ENCODE measurements around the gene TNRC18. TPM values are rescaled to one million over a fixed set of nuclear protein-coding genes. Genes with fewer than 3 reads are reported as not detected.
"Not testable (repeated sequence)": the region's sequence is repeated elsewhere in the genome, so short reads cannot be mapped to it uniquely, and the experiment has no call there.

The TNRC18 gene
- polyA plus RNA-seq, 4 donors = 5.4 to 89.8 (median 29.2) TPM

DNA sequence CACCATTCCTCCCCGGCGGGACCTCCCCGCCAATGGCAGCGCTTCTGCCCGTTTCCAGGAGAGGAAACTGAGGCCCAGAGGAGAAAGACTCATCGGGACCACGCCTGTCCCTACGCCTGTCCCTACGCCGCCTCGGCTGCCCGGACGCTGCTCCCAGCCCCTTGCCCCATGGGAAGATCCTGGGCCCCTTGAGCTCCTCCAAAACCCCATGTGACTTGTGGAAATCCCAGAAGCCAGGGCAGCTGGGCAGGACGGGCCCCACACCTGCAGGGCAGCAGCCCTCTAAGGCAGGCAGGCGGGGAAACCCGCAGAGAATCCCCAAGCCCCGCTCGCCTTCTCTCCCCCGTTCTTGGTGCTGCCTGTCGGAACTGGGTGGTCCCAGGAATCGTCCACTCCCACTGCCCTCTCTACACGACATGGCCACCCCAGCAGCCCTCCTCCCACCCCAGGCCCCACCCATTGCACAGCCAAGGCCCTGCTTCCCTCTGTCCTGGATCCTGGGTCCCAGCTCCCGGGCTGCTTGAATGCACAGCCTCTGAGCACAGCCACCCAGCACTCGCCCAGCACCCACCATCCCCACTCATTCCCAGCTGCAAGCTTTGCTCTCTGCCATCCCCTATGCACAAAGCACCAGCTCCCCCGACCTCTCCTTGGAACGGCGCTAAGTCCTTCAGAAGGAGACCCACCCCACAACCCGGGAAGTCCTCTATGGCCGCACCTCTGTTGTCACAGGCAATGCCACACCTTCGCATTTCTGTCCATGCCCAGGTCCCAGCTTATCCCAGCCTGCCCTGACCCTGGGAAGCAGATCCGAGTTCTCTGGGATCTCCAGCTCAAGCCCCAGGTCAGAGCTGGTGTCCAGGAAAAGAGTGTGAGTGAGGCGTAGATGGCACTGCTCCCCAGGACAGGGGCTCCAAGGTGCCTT is 90.3 kb downstream of the TNRC18 start:
- Histone ChIP-seq H3K27ac (ENCODE audit: low read depth in 1 of 3, low read length in 2 of 3) (no peak overlapping the region), H3K4me1 (ENCODE audit: control insufficient read depth in 3 of 3, insufficient read depth in 2 of 3, low read depth in 1 of 3, low read length in 2 of 3) (no peaks in the 10 kb centered on the region), H3K36me3 (ENCODE audit: control insufficient read depth in 3 of 3, insufficient read depth in 2 of 3, low read depth in 1 of 3, low read length in 3 of 3) (peaks cover 6 to 84% (median 28%) of the 10 kb centered on the region in 3 donors), H3K27me3 (ENCODE audit: control insufficient read depth in 3 of 3, insufficient read depth in 3 of 3, low read length in 3 of 3) (no peaks in the 10 kb centered on the region), H3K9me3 (ENCODE audit: control insufficient read depth in 2 of 2, insufficient read depth in 1 of 2, low read depth in 1 of 2, low read length in 1 of 2) (peaks cover 0 to 19% of the 10 kb centered on the region in 2 donors), H3K4me3 (ENCODE audit: low read depth in 1 of 3, low read length in 3 of 3) (no peak overlapping the region)
- 88 to 90% (median 88%) methylated on average over 18 to 32 of the region's 32 CpGs for WGBS, 3 donors
- DNase-seq = no peak
- FAIRE-seq = no peak

DNA sequence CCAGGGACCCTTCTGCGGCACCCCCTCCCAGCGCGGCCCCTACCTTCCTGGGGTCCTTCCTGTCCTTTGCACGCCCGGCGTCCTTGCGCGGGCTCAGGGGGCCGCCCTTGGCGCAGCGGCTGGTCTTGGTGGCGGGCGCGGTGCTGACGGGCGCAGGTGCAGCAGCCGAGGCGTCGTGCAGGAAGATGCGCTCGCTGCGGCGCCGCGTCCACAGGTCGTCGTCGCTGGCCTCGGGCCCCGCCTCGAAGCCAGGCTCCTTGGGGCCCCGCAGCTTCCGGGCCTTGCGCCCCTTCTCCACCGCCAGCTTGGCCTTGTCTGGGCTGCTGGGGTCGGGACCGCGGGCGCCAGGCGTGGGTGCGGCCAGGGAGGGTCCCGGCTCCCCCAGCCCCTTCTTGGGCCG is 91.1 kb downstream of the TNRC18 start:
- Histone ChIP-seq H3K27me3 (ENCODE audit: control insufficient read depth in 3 of 3, insufficient read depth in 3 of 3, low read length in 3 of 3) (no peaks in the 10 kb centered on the region), H3K9me3 (ENCODE audit: control insufficient read depth in 2 of 2, insufficient read depth in 1 of 2, low read depth in 1 of 2, low read length in 1 of 2) (peaks cover 0 to 14% of the 10 kb centered on the region in 2 donors), H3K27ac (ENCODE audit: low read depth in 1 of 3, low read length in 2 of 3) (no peak overlapping the region), H3K4me3 (ENCODE audit: low read depth in 1 of 3, low read length in 3 of 3) (no peak overlapping the region), H3K4me1 (ENCODE audit: control insufficient read depth in 3 of 3, insufficient read depth in 2 of 3, low read depth in 1 of 3, low read length in 2 of 3) (no peaks in the 10 kb centered on the region), H3K36me3 (ENCODE audit: control insufficient read depth in 3 of 3, insufficient read depth in 2 of 3, low read depth in 1 of 3, low read length in 3 of 3) (peaks cover 6 to 88% (median 28%) of the 10 kb centered on the region in 3 donors)
- FAIRE-seq (no peak), DNase-seq (no peak)
- WGBS, 3 donors = 90 to 96% (median 95%) methylated on average over 35 to 43 of the region's 43 CpGs

DNA sequence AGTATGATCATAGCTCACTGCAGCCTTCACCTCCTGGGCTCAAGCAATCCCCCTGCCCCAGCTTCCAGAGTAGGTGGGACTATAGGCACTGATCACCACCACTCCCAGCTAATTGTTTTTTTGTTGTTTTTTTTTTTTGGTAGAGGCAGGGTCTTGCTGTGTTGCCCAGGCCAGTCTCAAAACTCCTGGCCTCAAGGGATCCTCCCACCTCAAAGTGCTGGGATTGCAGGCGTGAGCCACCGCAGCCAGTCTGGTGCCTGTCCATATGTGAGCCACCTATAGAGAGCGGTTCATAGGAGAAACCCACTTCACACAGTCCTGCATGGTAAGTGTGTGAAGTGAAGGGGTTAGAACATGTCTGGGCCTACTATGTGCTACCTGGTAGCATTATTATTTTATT is 93.3 kb downstream of the TNRC18 start:
- no peak for DNase-seq
- H3K36me3 ChIP-seq (ENCODE audit: control insufficient read depth in 3 of 3, insufficient read depth in 2 of 3, low read depth in 1 of 3, low read length in 3 of 3) = peaks cover 5 to 80% (median 16%) of the 10 kb centered on the region in 3 donors

DNA sequence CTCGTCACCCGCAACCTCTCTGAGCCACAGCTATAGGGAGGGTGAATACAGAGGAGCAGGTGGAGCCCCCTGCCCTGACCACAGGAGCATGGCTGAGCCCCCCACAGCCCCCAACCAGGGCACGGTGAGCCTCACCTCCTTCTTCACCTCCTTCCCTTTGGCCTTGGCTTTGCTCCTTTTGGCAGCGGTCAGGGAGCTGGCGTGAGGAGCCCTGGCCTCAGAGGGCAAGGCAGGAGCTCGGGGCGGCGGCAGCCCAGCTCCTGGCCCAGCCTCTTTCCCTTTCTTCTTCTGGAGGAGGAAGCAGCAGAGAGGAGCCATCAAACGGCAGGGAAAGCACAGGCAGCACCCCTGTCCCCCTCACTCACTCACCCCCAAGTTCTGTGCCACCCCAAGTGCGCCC is 98.7 kb downstream of the TNRC18 start:
- Histone ChIP-seq H3K9me3 (ENCODE audit: control insufficient read depth in 2 of 2, insufficient read depth in 1 of 2, low read depth in 1 of 2, low read length in 1 of 2) (peaks cover 0 to 2% of the 10 kb centered on the region in 2 donors), H3K27ac (ENCODE audit: low read depth in 1 of 3, low read length in 2 of 3) (no peak overlapping the region), H3K27me3 (ENCODE audit: control insufficient read depth in 3 of 3, insufficient read depth in 3 of 3, low read length in 3 of 3) (no peaks in the 10 kb centered on the region), H3K4me1 (ENCODE audit: control insufficient read depth in 3 of 3, insufficient read depth in 2 of 3, low read depth in 1 of 3, low read length in 2 of 3) (no peaks in the 10 kb centered on the region), H3K4me3 (ENCODE audit: low read depth in 1 of 3, low read length in 3 of 3) (no peak overlapping the region), H3K36me3 (ENCODE audit: control insufficient read depth in 3 of 3, insufficient read depth in 2 of 3, low read depth in 1 of 3, low read length in 3 of 3) (peaks cover 2 to 84% (median 8%) of the 10 kb centered on the region in 3 donors)
- WGBS, 3 donors = 95 to 99% (median 95%) methylated on average over 9 to 10 of the region's 10 CpGs
- DNase-seq = no peak
- no peak for FAIRE-seq

More for the DNA sequence above, 93.3 kb downstream of the TNRC18 start:
- no peak overlapping the region for H3K4me3 ChIP-seq (ENCODE audit: low read depth in 1 of 3, low read length in 3 of 3)
- H3K27ac ChIP-seq (ENCODE audit: low read depth in 1 of 3, low read length in 2 of 3) = no peak overlapping the region
- no peaks in the 10 kb centered on the region for H3K9me3 ChIP-seq (ENCODE audit: control insufficient read depth in 2 of 2, insufficient read depth in 1 of 2, low read depth in 1 of 2, low read length in 1 of 2)
- H3K4me1 ChIP-seq (ENCODE audit: control insufficient read depth in 3 of 3, insufficient read depth in 2 of 3, low read depth in 1 of 3, low read length in 2 of 3) = no peaks in the 10 kb centered on the region
- FAIRE-seq = no peak
- no peaks in the 10 kb centered on the region for H3K27me3 ChIP-seq (ENCODE audit: control insufficient read depth in 3 of 3, insufficient read depth in 3 of 3, low read length in 3 of 3)
- WGBS, 3 donors = 98 to 100% (median 98%) methylated on average over 3 of the region's 3 CpGs

DNA sequence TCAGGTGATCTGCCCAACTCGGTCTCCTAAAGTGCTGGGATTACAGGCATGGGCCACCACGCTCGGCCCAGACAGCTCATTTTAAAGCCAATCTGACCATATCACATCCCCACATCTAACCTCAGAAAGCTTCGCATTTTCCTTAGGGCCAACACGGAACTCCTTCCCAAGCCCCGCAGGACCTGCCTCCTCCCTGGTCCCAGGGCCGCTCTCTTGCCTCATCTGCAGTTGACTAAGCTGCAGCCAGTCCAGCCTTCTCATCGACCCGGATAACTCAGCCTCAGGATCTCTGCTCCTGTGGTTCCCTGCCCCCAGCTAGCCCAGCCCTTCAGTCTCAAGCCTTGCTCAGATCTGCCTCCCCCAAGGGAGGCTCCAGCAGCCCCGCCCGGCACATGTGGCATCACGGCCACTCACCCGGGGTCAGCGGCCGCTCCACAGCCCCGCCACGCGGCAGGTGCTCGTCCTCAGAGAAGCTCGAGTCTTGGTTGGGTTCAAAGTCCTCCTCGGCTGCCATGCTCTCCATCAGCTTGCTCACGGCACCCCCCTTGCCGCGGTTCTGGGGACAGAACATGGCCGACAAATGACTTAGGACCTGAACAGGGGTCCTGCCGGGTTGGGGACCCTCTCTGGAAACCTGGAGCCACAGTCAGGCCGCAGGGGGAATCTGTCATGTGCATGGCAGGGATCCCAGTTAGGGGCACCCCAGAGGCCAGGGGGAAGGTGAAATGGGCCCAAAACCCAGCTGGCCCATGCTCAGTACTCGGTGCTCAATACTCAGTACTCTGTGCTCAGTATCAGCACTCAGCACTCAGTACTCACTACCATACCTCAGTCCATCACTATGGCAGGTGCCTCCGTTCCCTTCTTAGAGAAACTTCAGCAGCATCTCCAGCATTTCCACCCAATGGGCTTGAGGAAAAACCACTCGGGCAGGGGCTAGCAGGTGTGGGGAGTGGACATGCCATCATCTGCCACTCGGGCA is 99.5 kb downstream of the TNRC18 start:
- 78 to 87% (median 78%) methylated on average over 28 to 30 of the region's 31 CpGs for WGBS, 3 donors
- H3K36me3 ChIP-seq (ENCODE audit: control insufficient read depth in 3 of 3, insufficient read depth in 2 of 3, low read depth in 1 of 3, low read length in 3 of 3) = peaks cover 2 to 87% (median 10%) of the 10 kb centered on the region in 3 donors
- not testable (repeated sequence) for H3K27me3 ChIP-seq (ENCODE audit: control insufficient read depth in 3 of 3, insufficient read depth in 3 of 3, low read length in 3 of 3); H3K4me3 ChIP-seq (ENCODE audit: low read depth in 1 of 3, low read length in 3 of 3); H3K9me3 ChIP-seq (ENCODE audit: control insufficient read depth in 2 of 2, insufficient read depth in 1 of 2, low read depth in 1 of 2, low read length in 1 of 2); FAIRE-seq; H3K4me1 ChIP-seq (ENCODE audit: control insufficient read depth in 3 of 3, insufficient read depth in 2 of 3, low read depth in 1 of 3, low read length in 2 of 3); H3K27ac ChIP-seq (ENCODE audit: low read depth in 1 of 3, low read length in 2 of 3)
- DNase-seq = peak; percentile 13 to 68

- Histone ChIP-seq H3K4me1 (ENCODE audit: control insufficient read depth in 3 of 3, insufficient read depth in 2 of 3, low read depth in 1 of 3, low read length in 2 of 3) (no peaks in the 10 kb centered on the region), H3K27ac (ENCODE audit: low read depth in 1 of 3, low read length in 2 of 3) (no peak overlapping the region), H3K9me3 (ENCODE audit: control insufficient read depth in 2 of 2, insufficient read depth in 1 of 2, low read depth in 1 of 2, low read length in 1 of 2) (peaks cover 0 to 9% of the 10 kb centered on the region in 2 donors), H3K27me3 (ENCODE audit: control insufficient read depth in 3 of 3, insufficient read depth in 3 of 3, low read length in 3 of 3) (no peaks in the 10 kb centered on the region), H3K4me3 (ENCODE audit: low read depth in 1 of 3, low read length in 3 of 3) (no peak overlapping the region), H3K36me3 (ENCODE audit: control insufficient read depth in 3 of 3, insufficient read depth in 2 of 3, low read depth in 1 of 3, low read length in 3 of 3) (peaks cover 2 to 82% (median 10%) of the 10 kb centered on the region in 3 donors)
- FAIRE-seq (no peak), DNase-seq (no peak)
- WGBS, 3 donors = 89 to 93% (median 91%) methylated on average over 28 to 29 of the region's 29 CpGs
These were observed 100.8 kb downstream of the TNRC18 start for GRCh38 chr7:5322621-5323410.

DNA sequence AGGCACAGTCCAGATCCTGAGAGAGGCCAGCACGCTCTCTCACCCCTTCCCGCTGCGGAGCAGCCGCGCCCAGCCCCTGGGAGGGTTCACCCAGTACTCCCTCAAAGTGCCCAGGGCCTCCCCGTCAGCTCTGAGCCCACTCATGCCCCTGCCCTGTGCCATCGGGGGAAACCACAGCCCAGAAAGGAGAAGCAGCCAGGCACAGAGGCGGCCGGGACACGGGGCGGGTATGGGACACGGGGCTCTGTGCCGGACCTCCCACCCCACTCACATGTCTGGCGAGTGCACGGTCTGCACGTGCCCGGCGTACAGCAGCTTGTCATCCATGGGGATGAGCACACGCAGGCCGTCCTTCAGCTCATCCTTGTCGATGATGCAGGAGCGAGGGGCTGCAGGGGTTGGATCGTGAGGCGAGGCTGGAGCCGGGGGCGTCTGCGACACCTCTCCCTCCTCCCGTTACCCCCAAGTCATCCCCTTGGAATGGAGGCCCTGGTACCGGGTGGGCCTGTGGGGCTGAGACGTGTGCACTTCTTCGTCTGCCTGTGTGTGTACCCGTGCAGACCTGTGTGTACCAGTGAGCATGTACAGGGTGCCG is 102.7 kb downstream of the TNRC18 start:
- Histone ChIP-seq H3K27me3 (ENCODE audit: control insufficient read depth in 3 of 3, insufficient read depth in 3 of 3, low read length in 3 of 3) (no peaks in the 10 kb centered on the region), H3K36me3 (ENCODE audit: control insufficient read depth in 3 of 3, insufficient read depth in 2 of 3, low read depth in 1 of 3, low read length in 3 of 3) (peaks cover 0 to 86% (median 12%) of the 10 kb centered on the region in 3 donors), H3K4me3 (ENCODE audit: low read depth in 1 of 3, low read length in 3 of 3) (no peak overlapping the region), H3K9me3 (ENCODE audit: control insufficient read depth in 2 of 2, insufficient read depth in 1 of 2, low read depth in 1 of 2, low read length in 1 of 2) (peaks cover 0 to 9% of the 10 kb centered on the region in 2 donors), H3K27ac (ENCODE audit: low read depth in 1 of 3, low read length in 2 of 3) (no peak overlapping the region), H3K4me1 (ENCODE audit: control insufficient read depth in 3 of 3, insufficient read depth in 2 of 3, low read depth in 1 of 3, low read length in 2 of 3) (no peaks in the 10 kb centered on the region)
- no peak for DNase-seq
- no peak for FAIRE-seq
- WGBS, 3 donors = 98 to 99% (median 98%) methylated on average over 27 to 33 of the region's 33 CpGs

Data from small intestine (tissue), 7 donors.